ENCODE measurements around the gene SMIM11.
"Not testable (repeated sequence)": the region's sequence is repeated elsewhere in the genome, so short reads cannot be mapped to it uniquely, and the experiment has no call there.

SMIM11 gene

GRCh38 chr21:34362670-34363069, 12.6 kb upstream of the SMIM11 start:
- H3K9me3 ChIP-seq, result no peaks in the 10 kb centered on the region; the same call in 1 of the 2 replicates
- peak in 1 of 2 experiments; percentile 3 for DNase-seq (ENCODE audit: low spot score in 2 of 2)
- in situ Hi-C loops (cut with MboI; ENCODE audit: low sequenced_read_pairs), result no loop called here
- peaks cover 5% of the 10 kb centered on the region for H3K4me1 ChIP-seq
- H3K27me3 ChIP-seq (ENCODE audit: low read depth), result 0 out of 2 replicates have a peak, but pooled peaks cover 3% of the 10 kb centered on the region
- H3K4me3 ChIP-seq, result no peak overlapping the region
- no peaks in the 10 kb centered on the region for H3K36me3 ChIP-seq (replicated peaks)

- no peak within 1 kb of the TSS for H3K4me3 ChIP-seq
- no peaks in the 10 kb centered on the region for H3K9me3 ChIP-seq
- no peaks in the 10 kb centered on the region for H3K36me3 ChIP-seq (replicated peaks)
- peaks cover 8% of the 10 kb centered on the region for H3K4me1 ChIP-seq
- DNase-seq (ENCODE audit: low spot score in 2 of 2), result peak in 1 of 2 experiments; percentile 4
- H3K27me3 ChIP-seq (ENCODE audit: low read depth), result 0 out of 2 replicates have a peak, but pooled peaks cover 3% of the 10 kb centered on the region
- in situ Hi-C loops (cut with MboI; ENCODE audit: low sequenced_read_pairs), result no loop called here
These were observed 11.6 kb upstream of the SMIM11 start, which contains the start of gene KCNE2 for GRCh38 chr21:34363733-34364132. TSS of gene KCNE2 (plus strand) at chr21:34364006. CDS start at chr21:34370479, 6,473 bp downstream.

GRCh38 chr21:34364921-34365320, 10.4 kb upstream of the SMIM11 start:
- Histone ChIP-seq H3K27me3 (ENCODE audit: low read depth) (0 out of 2 replicates have a peak, but pooled peaks cover 3% of the 10 kb centered on the region), H3K9me3 (no peaks in the 10 kb centered on the region), H3K4me1 (peaks cover 8% of the 10 kb centered on the region), H3K4me3 (no peak overlapping the region), H3K36me3 (replicated peaks) (no peaks in the 10 kb centered on the region)
- in situ Hi-C loops (cut with MboI; ENCODE audit: low sequenced_read_pairs), result no loop called here
- DNase-seq (ENCODE audit: low spot score in 2 of 2), result peak in 1 of 2 experiments; percentile 1

- Histone ChIP-seq H3K4me1 (peaks cover 8% of the 10 kb centered on the region), H3K4me3 (no peak overlapping the region), H3K27me3 (ENCODE audit: low read depth) (no peaks in the 10 kb centered on the region), H3K36me3 (replicated peaks) (no peaks in the 10 kb centered on the region), H3K9me3 (no peaks in the 10 kb centered on the region)
- in situ Hi-C loops (cut with MboI; ENCODE audit: low sequenced_read_pairs), result no loop called here
- DNase-seq (ENCODE audit: low spot score in 2 of 2), result peak in 1 of 2 experiments; percentile 6
These were observed 9.5 kb upstream of the SMIM11 start for GRCh38 chr21:34365809-34366208.

- Histone ChIP-seq H3K4me3 (no peak overlapping the region), H3K27me3 (ENCODE audit: low read depth) (no peaks in the 10 kb centered on the region), H3K9me3 (no peaks in the 10 kb centered on the region), H3K4me1 (peaks cover 6% of the 10 kb centered on the region), H3K36me3 (replicated peaks) (no peaks in the 10 kb centered on the region)
- in situ Hi-C loops (cut with MboI; ENCODE audit: low sequenced_read_pairs), result no loop called here
- DNase-seq (ENCODE audit: low spot score in 2 of 2), result peak; percentile 81 to 93
These were observed 7.9 kb upstream of the SMIM11 start for GRCh38 chr21:34367320-34367935.

- Histone ChIP-seq H3K4me1 (peaks cover 18% of the 10 kb centered on the region), H3K9me3 (no peaks in the 10 kb centered on the region), H3K36me3 (replicated peaks) (no peaks in the 10 kb centered on the region), H3K4me3 (no peak overlapping the region), H3K27me3 (ENCODE audit: low read depth) (no peaks in the 10 kb centered on the region)
- in situ Hi-C loops (cut with MboI; ENCODE audit: low sequenced_read_pairs), result no loop called here
- no peak for DNase-seq (ENCODE audit: low spot score in 2 of 2)
These were observed 5.6 kb upstream of the SMIM11 start for GRCh38 chr21:34369741-34370140.

GRCh38 chr21:34372321-34372720, 3.0 kb upstream of the SMIM11 start:
- peak in 1 of 2 experiments; percentile 3 for DNase-seq (ENCODE audit: low spot score in 2 of 2)
- no peaks in the 10 kb centered on the region for H3K9me3 ChIP-seq
- peaks cover 18% of the 10 kb centered on the region for H3K4me1 ChIP-seq
- no peaks in the 10 kb centered on the region for H3K27me3 ChIP-seq (ENCODE audit: low read depth)
- in situ Hi-C loops (cut with MboI; ENCODE audit: low sequenced_read_pairs), result no loop called here
- no peak overlapping the region for H3K4me3 ChIP-seq
- H3K36me3 ChIP-seq (replicated peaks), result no peaks in the 10 kb centered on the region

- H3K4me1 ChIP-seq, result peaks cover 12% of the 10 kb centered on the region
- H3K4me3 ChIP-seq; H3K9me3 ChIP-seq; H3K27me3 ChIP-seq (ENCODE audit: low read depth); in situ Hi-C loops (cut with MboI; ENCODE audit: low sequenced_read_pairs); DNase-seq (ENCODE audit: low spot score in 2 of 2); H3K36me3 ChIP-seq (replicated peaks): not testable (repeated sequence)
These were observed 845 bp upstream of the SMIM11 start for GRCh38 chr21:34374462-34374861.

GRCh38 chr21:34375619-34375972, 289 bp downstream of the SMIM11 start:
- H3K4me3 ChIP-seq; H3K36me3 ChIP-seq (replicated peaks); H3K27me3 ChIP-seq (ENCODE audit: low read depth); H3K9me3 ChIP-seq; in situ Hi-C loops (cut with MboI; ENCODE audit: low sequenced_read_pairs); DNase-seq (ENCODE audit: low spot score in 2 of 2): not testable (repeated sequence)
- H3K4me1 ChIP-seq, result peaks cover 12% of the 10 kb centered on the region

GRCh38 chr21:34383138-34383537, 7.8 kb downstream of the SMIM11 start:
- H3K36me3 ChIP-seq (replicated peaks); H3K4me1 ChIP-seq; in situ Hi-C loops (cut with MboI; ENCODE audit: low sequenced_read_pairs); H3K9me3 ChIP-seq; DNase-seq (ENCODE audit: low spot score in 2 of 2); H3K27me3 ChIP-seq (ENCODE audit: low read depth); H3K4me3 ChIP-seq: not testable (repeated sequence)

GRCh38 chr21:34383724-34384415, 8.6 kb downstream of the SMIM11 start:
- H3K4me1 ChIP-seq; H3K9me3 ChIP-seq; in situ Hi-C loops (cut with MboI; ENCODE audit: low sequenced_read_pairs); H3K36me3 ChIP-seq (replicated peaks); H3K27me3 ChIP-seq (ENCODE audit: low read depth); DNase-seq (ENCODE audit: low spot score in 2 of 2); H3K4me3 ChIP-seq: not testable (repeated sequence)

GRCh38 chr21:34400522-34400921, 25.2 kb downstream of the SMIM11 start:
- H3K27me3 ChIP-seq (ENCODE audit: low read depth); H3K9me3 ChIP-seq; H3K4me3 ChIP-seq; H3K4me1 ChIP-seq; in situ Hi-C loops (cut with MboI; ENCODE audit: low sequenced_read_pairs); DNase-seq (ENCODE audit: low spot score in 2 of 2); H3K36me3 ChIP-seq (replicated peaks): not testable (repeated sequence)

GRCh38 chr21:34404742-34405141, 29.4 kb downstream of the SMIM11 start:
- H3K36me3 ChIP-seq (replicated peaks); in situ Hi-C loops (cut with MboI; ENCODE audit: low sequenced_read_pairs): not testable (repeated sequence)

GRCh38 chr21:34405686-34406085, 30.4 kb downstream of the SMIM11 start:
- H3K4me3 ChIP-seq; H3K36me3 ChIP-seq (replicated peaks); H3K4me1 ChIP-seq; DNase-seq (ENCODE audit: low spot score in 2 of 2); H3K27me3 ChIP-seq (ENCODE audit: low read depth); in situ Hi-C loops (cut with MboI; ENCODE audit: low sequenced_read_pairs); H3K9me3 ChIP-seq: not testable (repeated sequence)

More at GRCh38 chr21:34404742-34405141, 29.4 kb downstream of the SMIM11 start:
- H3K27me3 ChIP-seq (ENCODE audit: low read depth); H3K4me1 ChIP-seq; H3K9me3 ChIP-seq; H3K4me3 ChIP-seq; DNase-seq (ENCODE audit: low spot score in 2 of 2): not testable (repeated sequence)
